ENCODE data around the gene RFC2.
A peak's percentile ranks its signal among the peaks of the same experiment; 100 is the strongest.

DNA sequence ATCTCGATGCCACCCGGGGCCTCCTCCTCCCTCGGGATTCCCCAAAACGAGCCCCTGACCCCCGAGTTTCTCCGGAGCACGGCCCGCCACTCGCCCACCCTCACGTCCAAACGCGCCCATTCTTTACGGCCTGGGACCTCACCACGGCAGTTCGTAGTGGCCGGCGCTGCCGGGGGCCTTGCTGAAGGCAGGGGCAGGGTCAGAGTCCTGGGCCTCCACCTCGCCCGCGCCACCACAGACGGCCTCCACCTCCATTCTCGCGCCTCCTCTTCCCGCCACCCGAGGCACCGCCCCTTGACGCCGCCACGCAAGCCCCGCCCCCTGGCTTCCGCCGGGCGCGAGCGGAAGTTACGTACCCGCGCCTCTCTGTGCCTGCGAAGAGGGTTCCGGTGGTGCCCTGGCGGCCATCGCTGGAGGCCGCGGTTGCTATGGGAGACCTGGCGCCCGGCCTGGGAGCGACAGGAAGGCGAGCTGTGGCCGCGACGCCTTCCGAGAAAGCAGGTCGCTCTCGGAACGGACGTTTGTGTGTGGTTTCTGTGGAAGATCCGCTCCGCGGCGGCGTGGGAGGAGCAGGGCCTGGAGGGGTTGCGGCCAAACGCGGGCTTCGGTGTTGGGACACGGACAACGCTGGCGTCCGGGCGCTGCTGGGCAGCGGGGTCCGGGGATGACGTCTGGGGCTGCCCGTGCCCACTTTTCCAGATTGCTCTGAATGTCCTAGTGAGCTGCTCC, at the start of gene RFC2:
- TF ChIP-seq POLR2AphosphoS5 (IDR thresholded peaks at IDR 0.05; ENCODE audit: low read depth, low read length) (peak; percentile 85; the same call in 1 of the 2 replicates), SIN3A (IDR thresholded peaks at IDR 0.05; ENCODE audit: low read depth) (peak; percentile 91), SP1 (IDR thresholded peaks at IDR 0.05; ENCODE audit: low read depth) (peak; percentile 87), RAD21 (IDR thresholded peaks at IDR 0.05; ENCODE audit: low read depth) (no peak), EZH2 (IDR thresholded peaks at IDR 0.05) (no peak), FOSL1 (IDR thresholded peaks at IDR 0.05; ENCODE audit: low read depth) (no peak), POLR2A (IDR thresholded peaks at IDR 0.05; ENCODE audit: borderline replicate concordance, extremely low read depth, insufficient read depth, insufficient read length) (no peak), EGR1 (IDR thresholded peaks at IDR 0.05; ENCODE audit: low read depth) (peak; percentile 62)
- TF ChIP-seq, protein P1, sequence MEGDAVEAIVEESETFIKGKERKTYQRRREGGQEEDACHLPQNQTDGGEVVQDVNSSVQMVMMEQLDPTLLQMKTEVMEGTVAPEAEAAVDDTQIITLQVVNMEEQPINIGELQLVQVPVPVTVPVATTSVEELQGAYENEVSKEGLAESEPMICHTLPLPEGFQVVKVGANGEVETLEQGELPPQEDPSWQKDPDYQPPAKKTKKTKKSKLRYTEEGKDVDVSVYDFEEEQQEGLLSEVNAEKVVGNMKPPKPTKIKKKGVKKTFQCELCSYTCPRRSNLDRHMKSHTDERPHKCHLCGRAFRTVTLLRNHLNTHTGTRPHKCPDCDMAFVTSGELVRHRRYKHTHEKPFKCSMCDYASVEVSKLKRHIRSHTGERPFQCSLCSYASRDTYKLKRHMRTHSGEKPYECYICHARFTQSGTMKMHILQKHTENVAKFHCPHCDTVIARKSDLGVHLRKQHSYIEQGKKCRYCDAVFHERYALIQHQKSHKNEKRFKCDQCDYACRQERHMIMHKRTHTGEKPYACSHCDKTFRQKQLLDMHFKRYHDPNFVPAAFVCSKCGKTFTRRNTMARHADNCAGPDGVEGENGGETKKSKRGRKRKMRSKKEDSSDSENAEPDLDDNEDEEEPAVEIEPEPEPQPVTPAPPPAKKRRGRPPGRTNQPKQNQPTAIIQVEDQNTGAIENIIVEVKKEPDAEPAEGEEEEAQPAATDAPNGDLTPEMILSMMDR (IDR thresholded peaks at IDR 0.05 in 2 of 3, conservative IDR thresholded peaks at IDR 0.05 in 1 of 3; ENCODE audit: borderline replicate concordance in 1 of 3, insufficient read depth in 1 of 3, low read depth in 2 of 3, low read length in 2 of 3): no peak
